A673 (cell line): ENCODE results near the gene CDH20. TPM values are rescaled to one million over a fixed set of nuclear protein-coding genes. Genes with fewer than 3 reads are reported as not detected.

Experiments
- BruUV-seq: library from RNA; stranded (reverse); fragments of 400-500 nt; replicated peaks from 2 replicates; lab custom pipeline; 2021; lab: Mats Ljungman, UMichigan
- CTCF ChIA-PET: fragments of 300-600 bp; sonication (Branson Sonifier 250); formaldehyde crosslinking; loops from one replicate; lab custom pipeline; 2022; ENCODE audit warnings: antibody characterized with exemption; lab: Charles Lee
- POLR2A ChIA-PET: fragments of 300-600 bp; sonication (Branson Sonifier 250); formaldehyde crosslinking; loops from one replicate; lab custom pipeline; 2022; ENCODE audit warnings: antibody characterized with exemption; ENCODE audit not compliant: low non-redundant PET; lab: Charles Lee
- DNase-seq: peaks from one replicate; pipeline ENCODE4 v3.0.0-alpha.2; 2015; ENCODE audit warnings: low spot score
- H3K27ac ChIP-seq: fragments of 200-600 bp; sonication (generic); 2 replicates; pipeline ENCODE4 v1.5.1; 2016; ENCODE audit warnings: mixed run types, low read depth, mild to moderate bottlenecking, mixed read lengths, antibody characterized with exemption, low read length; ENCODE audit not compliant: poor library complexity, severe bottlenecking
- H3K27me3 ChIP-seq: fragments of 200-600 bp; sonication (generic); replicated peaks from 2 replicates; pipeline ENCODE4 v1.6.1; 2017; ENCODE audit warnings: mixed run types, low read depth, mild to moderate bottlenecking, mixed read lengths, antibody characterized with exemption, low read length; ENCODE audit not compliant: insufficient read depth, poor library complexity
- H3K36me3 ChIP-seq: fragments of 200-600 bp; sonication (generic); 2 replicates; pipeline ENCODE4 v1.6.1; 2016; ENCODE audit warnings: mixed run types, mild to moderate bottlenecking, mixed read lengths, antibody characterized with exemption, low read length; ENCODE audit not compliant: insufficient read depth, poor library complexity, severe bottlenecking
- H3K4me1 ChIP-seq: fragments of 200-600 bp; sonication (generic); 2 replicates; pipeline ENCODE4 v1.6.1; 2017; ENCODE audit warnings: mixed run types, mild to moderate bottlenecking, mixed read lengths, antibody characterized with exemption, low read length; ENCODE audit not compliant: insufficient read depth, poor library complexity, severe bottlenecking
- H3K4me3 ChIP-seq: fragments of 200-600 bp; sonication (generic); 2 replicates; pipeline ENCODE4 v1.5.1; 2016; ENCODE audit warnings: low read depth, mixed run types, mild to moderate bottlenecking, mixed read lengths, low read length; ENCODE audit not compliant: poor library complexity, severe bottlenecking
- H3K9me3 ChIP-seq: fragments of 200-600 bp; sonication (generic); 2 replicates; pipeline ENCODE4 v1.6.1; 2016; ENCODE audit warnings: mixed run types, low read depth, mild to moderate bottlenecking, mixed read lengths, antibody characterized with exemption, low read length; ENCODE audit not compliant: poor library complexity, severe bottlenecking
- CTCF ChIP-seq: fragments of 300-800, 200-600 bp; sonication (generic); conservative IDR thresholded peaks from 2 replicates; pipeline ENCODE4 v1.5.1; 2017; ENCODE audit warnings: low read depth, mild to moderate bottlenecking, antibody characterized with exemption, low read length, moderate library complexity, mixed read lengths
- EZH2 ChIP-seq: fragments of 200-600 bp; sonication (generic); IDR thresholded peaks from 2 replicates; pipeline ENCODE4 v1.6.1; 2017; ENCODE audit warnings: borderline replicate concordance, low read depth, mild to moderate bottlenecking, mixed read lengths, antibody characterized with exemption, low read length; ENCODE audit not compliant: poor library complexity, severe bottlenecking
- intact Hi-C: fragments of 100-400 bp; cut with micrococcal nuclease; formaldehyde crosslinking; loops from one replicate; pipeline ENCODE4 v1.10.0; 2022; ENCODE audit not compliant: unreplicated experiment
- total RNA-seq: library from RNA; stranded (reverse); gene quantifications from 2 replicates; pipeline ENCODE4 v1.2.3, GENCODE V29; 2021

Gene CDH20
- total RNA-seq, 1 experiment from 2014 or later, result 0.21 TPM

- TF ChIP-seq CTCF (no peak), EZH2 (no peak)
- POLR2A ChIA-PET, result no interaction called here
- CTCF ChIA-PET, result no interaction called here
These were observed 46.6 kb downstream of the CDH20 start for GRCh38 chr18:61379827-61380226.

GRCh38 chr18:61388010-61388409, 54.8 kb downstream of the CDH20 start:
- no TSS peak for BruUV-seq
- Histone ChIP-seq H3K4me3 (no peak overlapping the region), H3K36me3 (no peaks in the 10 kb centered on the region), H3K9me3 (no peaks in the 10 kb centered on the region), H3K27me3 (peaks cover 19% of the 10 kb centered on the region), H3K27ac (no peak overlapping the region), H3K4me1 (no peaks in the 10 kb centered on the region)
- no peak for DNase-seq
- intact Hi-C loops, result no loop called here
- ChIA-PET CTCF (no interaction called here), POLR2A (no interaction called here)
- TF ChIP-seq CTCF (no peak), EZH2 (no peak)

More at GRCh38 chr18:61379827-61380226, 46.6 kb downstream of the CDH20 start:
- Histone ChIP-seq H3K4me1 (no peaks in the 10 kb centered on the region), H3K27me3 (peaks cover 28% of the 10 kb centered on the region), H3K27ac (no peak overlapping the region), H3K36me3 (no peaks in the 10 kb centered on the region), H3K9me3 (no peaks in the 10 kb centered on the region), H3K4me3 (no peak overlapping the region)
- no peak for DNase-seq
- intact Hi-C loops, result no loop called here
- BruUV-seq, result no TSS peak

GRCh38 chr18:61394983-61395382, 61.8 kb downstream of the CDH20 start:
- no peak overlapping the region for H3K4me3 ChIP-seq
- ChIA-PET POLR2A (no interaction called here), CTCF (no interaction called here)
- no peaks in the 10 kb centered on the region for H3K27me3 ChIP-seq
- H3K9me3 ChIP-seq, result no peaks in the 10 kb centered on the region
- intact Hi-C loops, result no loop called here
- TF ChIP-seq EZH2 (no peak), CTCF (no peak)
- H3K27ac ChIP-seq, result no peak overlapping the region
- H3K4me1 ChIP-seq, result no peaks in the 10 kb centered on the region
- no TSS peak for BruUV-seq
- no peaks in the 10 kb centered on the region for H3K36me3 ChIP-seq
- DNase-seq, result no peak
